Osteoblast (primary cell): ENCODE measurements around the gene JMJD6. TPM values are rescaled to one million over a fixed set of nuclear protein-coding genes. Genes with fewer than 3 reads are reported as not detected.

Experiments used
- DNase-seq: peaks from one replicate; pipeline ENCODE4 v3.0.0; 2011; ENCODE audit warnings: low spot score, mixed read lengths; ENCODE audit not compliant: insufficient read length; ENCODE audit errors: missing footprints
- H2AFZ ChIP-seq: 2 replicates; pipeline ENCODE4 v1.6.0; 2011; ENCODE audit warnings: mild to moderate bottlenecking, low read length
- H3K27ac ChIP-seq: 2 replicates; pipeline ENCODE4 v1.5.1; 2011; ENCODE audit warnings: mild to moderate bottlenecking, low read depth, low read length, moderate library complexity
- H3K27me3 ChIP-seq: 2 replicates; pipeline ENCODE4 v1.6.0; 2012; ENCODE audit warnings: mild to moderate bottlenecking, control low read depth, inconsistent platforms, low read length, moderate library complexity; ENCODE audit not compliant: insufficient read depth
- H3K36me3 ChIP-seq: 2 replicates; pipeline ENCODE4 v1.5.1; 2011; ENCODE audit warnings: mild to moderate bottlenecking, low read length, control low read depth, moderate library complexity; ENCODE audit not compliant: insufficient read depth
- H3K4me1 ChIP-seq: 2 replicates; pipeline ENCODE4 v1.5.1; 2011; ENCODE audit warnings: mild to moderate bottlenecking, low read length, control low read depth, moderate library complexity; ENCODE audit not compliant: insufficient read depth
- H3K4me2 ChIP-seq: 2 replicates; pipeline ENCODE4 v1.6.0; 2011; ENCODE audit warnings: mild to moderate bottlenecking, low read length; ENCODE audit not compliant: insufficient read depth
- H3K4me3 ChIP-seq: fragments of 200-600 bp; sonication (generic); 3 replicates; pipeline ENCODE4 v1.5.1; 2012; ENCODE audit warnings: mild to moderate bottlenecking, low read length, inconsistent platforms; ENCODE audit not compliant: insufficient read depth
- H3K79me2 ChIP-seq: 2 replicates; pipeline ENCODE4 v1.6.0; 2012; ENCODE audit warnings: mild to moderate bottlenecking, low read length, control low read depth, inconsistent platforms; ENCODE audit not compliant: insufficient read depth
- H3K9me3 ChIP-seq: 2 replicates; pipeline ENCODE4 v1.5.1; 2011; ENCODE audit warnings: low read depth, low read length, control low read depth
- H4K20me1 ChIP-seq: 2 replicates; pipeline ENCODE4 v1.6.0; 2012; ENCODE audit warnings: mild to moderate bottlenecking, low read length, control low read depth; ENCODE audit not compliant: insufficient read depth
- total RNA-seq: library from RNA; depleted of rRNA; stranded (reverse); fragments of >200 nt; gene quantifications from 2 replicates; pipeline ENCODE4 v1.2.3, GENCODE V29; 2012
- TF ChIP-seq, protein P1 (sequence below): IDR thresholded peaks from 2 replicates; pipeline ENCODE4 v1.5.1; 2011; ENCODE audit warnings: mild to moderate bottlenecking, low read depth, low read length, moderate library complexity; ENCODE audit errors: extremely low read depth

The JMJD6 gene
- total RNA-seq, 1 donor = 18.8 TPM

DNA sequence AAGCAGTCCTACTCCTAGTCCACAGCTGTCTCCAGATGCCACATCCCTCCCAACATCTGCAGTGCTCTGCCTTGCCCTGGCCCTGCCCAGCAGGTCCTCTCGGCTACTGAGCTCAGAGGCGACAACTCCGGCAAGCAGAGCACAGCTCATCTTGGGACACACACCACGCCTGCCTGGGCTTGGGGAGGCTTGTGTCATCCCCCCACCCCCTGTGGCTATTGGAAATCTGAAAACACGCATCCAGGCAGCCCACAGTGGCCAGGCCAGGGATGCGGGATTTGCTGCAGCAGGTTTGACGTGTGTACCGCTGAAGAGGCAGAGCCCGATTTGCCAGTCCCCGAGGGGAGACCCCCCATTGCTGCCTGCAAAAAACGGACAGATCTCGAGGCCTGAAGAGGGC, 41.0 kb downstream of the JMJD6 start:
- H3K27me3 ChIP-seq = no peaks in the 10 kb centered on the region
- H3K79me2 ChIP-seq = peaks cover 52% of the 10 kb centered on the region
- H2AFZ ChIP-seq = no peak overlapping the region
- peaks cover 34% of the 10 kb centered on the region for H3K4me1 ChIP-seq
- DNase-seq = no peak
- peaks cover 72% of the 10 kb centered on the region for H4K20me1 ChIP-seq
- no peak overlapping the region for H3K27ac ChIP-seq
- no peaks in the 10 kb centered on the region for H3K9me3 ChIP-seq
- H3K4me3 ChIP-seq = no peak overlapping the region
- TF ChIP-seq, protein P1, sequence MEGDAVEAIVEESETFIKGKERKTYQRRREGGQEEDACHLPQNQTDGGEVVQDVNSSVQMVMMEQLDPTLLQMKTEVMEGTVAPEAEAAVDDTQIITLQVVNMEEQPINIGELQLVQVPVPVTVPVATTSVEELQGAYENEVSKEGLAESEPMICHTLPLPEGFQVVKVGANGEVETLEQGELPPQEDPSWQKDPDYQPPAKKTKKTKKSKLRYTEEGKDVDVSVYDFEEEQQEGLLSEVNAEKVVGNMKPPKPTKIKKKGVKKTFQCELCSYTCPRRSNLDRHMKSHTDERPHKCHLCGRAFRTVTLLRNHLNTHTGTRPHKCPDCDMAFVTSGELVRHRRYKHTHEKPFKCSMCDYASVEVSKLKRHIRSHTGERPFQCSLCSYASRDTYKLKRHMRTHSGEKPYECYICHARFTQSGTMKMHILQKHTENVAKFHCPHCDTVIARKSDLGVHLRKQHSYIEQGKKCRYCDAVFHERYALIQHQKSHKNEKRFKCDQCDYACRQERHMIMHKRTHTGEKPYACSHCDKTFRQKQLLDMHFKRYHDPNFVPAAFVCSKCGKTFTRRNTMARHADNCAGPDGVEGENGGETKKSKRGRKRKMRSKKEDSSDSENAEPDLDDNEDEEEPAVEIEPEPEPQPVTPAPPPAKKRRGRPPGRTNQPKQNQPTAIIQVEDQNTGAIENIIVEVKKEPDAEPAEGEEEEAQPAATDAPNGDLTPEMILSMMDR = no peak
- H3K36me3 ChIP-seq = peaks cover 71% of the 10 kb centered on the region
- H3K4me2 ChIP-seq = no peak overlapping the region

DNA sequence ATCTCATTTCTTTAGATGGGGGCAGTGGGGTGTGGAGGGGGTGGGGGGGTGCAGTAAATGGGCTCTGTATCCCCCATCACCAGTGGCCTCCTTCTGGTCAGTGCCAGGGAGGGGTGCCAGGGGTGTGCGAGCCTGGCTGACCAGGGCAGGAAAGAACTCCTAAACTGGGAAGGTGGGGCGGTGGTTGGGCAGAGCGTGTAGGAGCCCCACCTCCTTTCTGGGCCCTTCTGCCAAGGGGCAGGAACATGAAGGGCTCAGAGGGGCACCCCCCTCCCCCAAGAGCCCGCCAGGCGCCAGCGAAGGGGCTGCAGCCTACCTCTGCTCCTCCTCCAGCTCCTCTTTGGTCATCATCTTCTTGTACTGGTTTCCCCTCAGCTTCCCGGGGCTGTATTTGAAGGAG, 41.6 kb downstream of the JMJD6 start:
- H3K27ac ChIP-seq = no peak overlapping the region
- H3K4me1 ChIP-seq = peaks cover 34% of the 10 kb centered on the region
- no peak overlapping the region for H3K4me2 ChIP-seq
- no peak for DNase-seq
- H4K20me1 ChIP-seq = peaks cover 67% of the 10 kb centered on the region
- peaks cover 47% of the 10 kb centered on the region for H3K79me2 ChIP-seq
- no peak overlapping the region for H2AFZ ChIP-seq
- H3K27me3 ChIP-seq = no peaks in the 10 kb centered on the region
- H3K9me3 ChIP-seq = no peaks in the 10 kb centered on the region
- TF ChIP-seq, protein P1 = no peak
- H3K36me3 ChIP-seq = peaks cover 74% of the 10 kb centered on the region
- H3K4me3 ChIP-seq = no peak overlapping the region

DNA sequence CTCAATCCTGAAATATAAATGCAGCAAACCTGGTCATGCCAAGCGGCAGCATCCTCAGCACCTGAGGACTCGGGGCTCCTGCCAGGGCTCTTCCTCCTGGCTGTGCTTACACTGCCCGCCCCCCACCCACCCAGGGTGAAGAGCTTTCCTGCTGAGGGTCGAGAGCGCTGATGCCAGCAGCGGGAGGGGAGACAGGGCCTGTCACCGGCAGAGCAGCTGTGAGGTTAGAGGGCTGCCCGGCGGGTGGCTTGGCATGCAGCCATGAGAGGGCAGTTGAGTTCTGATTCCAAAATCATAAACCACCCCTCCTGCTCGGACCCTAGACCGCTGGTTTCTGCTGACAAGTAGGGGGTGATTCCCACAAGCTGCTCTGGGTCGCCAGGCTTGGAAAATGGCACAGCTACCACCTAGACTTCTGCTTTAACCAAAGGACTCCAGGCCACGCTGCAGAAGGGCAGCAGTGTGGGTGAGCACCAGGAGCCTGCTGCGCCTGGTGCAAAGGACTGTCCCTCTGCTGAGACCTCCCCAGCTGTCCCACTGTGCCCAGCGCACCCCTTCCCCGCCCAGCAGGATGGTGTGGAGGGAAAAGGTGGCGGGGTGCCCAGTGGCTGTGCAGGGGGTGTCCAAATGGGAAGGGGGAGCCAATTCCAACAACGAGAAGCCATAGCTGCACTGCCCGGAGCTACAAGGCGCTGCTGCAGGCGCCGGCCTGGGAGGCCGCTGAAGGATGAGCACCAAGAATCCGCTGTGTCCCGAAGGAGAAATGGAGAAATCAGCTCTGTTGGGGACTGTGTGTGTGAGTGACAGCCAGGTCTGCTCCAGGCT, 42.3 kb downstream of the JMJD6 start:
- Histone ChIP-seq H3K9me3 (no peaks in the 10 kb centered on the region), H4K20me1 (peaks cover 62% of the 10 kb centered on the region), H3K27ac (no peak overlapping the region), H3K4me3 (no peak overlapping the region), H3K27me3 (no peaks in the 10 kb centered on the region), H3K4me1 (peaks cover 29% of the 10 kb centered on the region), H3K79me2 (peaks cover 41% of the 10 kb centered on the region), H3K36me3 (peaks cover 73% of the 10 kb centered on the region), H2AFZ (no peak overlapping the region), H3K4me2 (no peak overlapping the region)
- no peak for DNase-seq
- TF ChIP-seq, protein P1 = no peak

DNA sequence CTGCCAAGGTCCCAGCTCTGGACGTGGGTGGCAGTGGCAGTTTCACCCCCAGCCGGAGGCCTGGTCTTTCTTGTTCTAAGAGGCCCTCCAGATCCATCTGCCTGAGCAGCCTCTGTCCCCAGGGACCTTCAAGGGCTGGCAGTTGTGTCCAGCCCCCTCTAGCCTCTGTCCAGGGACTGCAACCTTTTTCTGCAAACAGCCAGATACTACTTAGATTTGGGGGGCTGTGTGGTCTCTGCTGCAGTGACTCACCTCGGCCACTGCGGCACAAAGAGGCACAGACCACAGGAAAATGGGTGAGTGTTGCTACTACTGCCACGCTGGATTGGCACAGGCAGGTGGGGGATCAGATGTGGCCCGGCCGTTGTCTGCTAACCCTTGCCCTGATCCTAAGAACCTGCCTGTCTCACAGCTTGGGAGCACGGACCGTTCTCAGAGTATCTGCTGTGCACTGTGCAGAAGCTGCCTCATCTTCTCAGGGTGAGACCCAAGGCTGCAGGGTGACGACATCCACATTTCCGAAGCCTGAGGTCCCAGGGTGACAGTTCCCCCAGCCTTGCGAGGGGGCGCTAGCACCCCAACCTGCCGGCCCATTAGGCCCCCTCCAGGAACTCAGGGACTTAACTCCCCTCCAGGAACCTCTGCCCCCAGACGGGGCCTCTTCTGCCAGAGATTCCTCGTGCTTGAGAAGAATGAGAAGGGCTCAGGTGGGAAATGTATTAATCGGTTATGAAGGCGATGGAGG, 43.2 kb downstream of the JMJD6 start:
- Histone ChIP-seq H3K4me1 (peaks cover 19% of the 10 kb centered on the region), H2AFZ (no peak overlapping the region), H3K4me2 (no peak overlapping the region), H3K4me3 (no peak overlapping the region), H3K27me3 (no peaks in the 10 kb centered on the region), H4K20me1 (peaks cover 56% of the 10 kb centered on the region), H3K9me3 (no peaks in the 10 kb centered on the region), H3K27ac (peak overlapping the region; percentile 52), H3K79me2 (peaks cover 32% of the 10 kb centered on the region), H3K36me3 (peaks cover 79% of the 10 kb centered on the region)
- no peak for DNase-seq
- TF ChIP-seq, protein P1 = no peak
